ENCODE results near the gene CEACAM3.

The CEACAM3 gene

DNA sequence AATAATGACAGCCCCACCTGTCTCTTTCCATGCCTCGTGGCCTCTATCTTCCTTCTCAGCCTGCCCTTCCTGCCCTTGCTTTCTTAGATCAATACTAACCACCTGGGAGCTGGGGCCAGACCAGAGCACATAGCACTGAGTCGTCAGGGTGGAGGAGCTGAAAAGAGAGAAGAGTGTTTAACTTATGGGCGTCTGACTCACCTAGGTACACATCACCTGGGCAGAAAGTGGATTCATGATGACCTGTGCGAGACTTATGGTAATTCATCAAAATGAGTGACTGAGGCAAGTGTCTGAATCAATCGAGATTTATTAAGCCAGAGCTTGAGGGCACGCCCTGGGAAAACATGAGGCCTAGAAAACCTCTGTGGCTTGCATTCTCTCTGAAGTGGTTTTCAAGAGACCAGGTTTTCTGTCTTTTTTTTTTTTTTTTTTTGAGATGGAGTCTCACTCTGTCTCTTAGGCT, 21.8 kb upstream of the CEACAM3 start:
- Histone ChIP-seq H3K27ac (no peak overlapping the region), H3K9me3 (ENCODE audit: severe bottlenecking) (no peaks in the 10 kb centered on the region), H3K27me3 (ENCODE audit: insufficient read depth, low read depth, severe bottlenecking) (no peaks in the 10 kb centered on the region), H3K4me3 (ENCODE audit: low read depth, low read length) (no peak overlapping the region), H3K36me3 (no peaks in the 10 kb centered on the region)
- no peak for DNase-seq
- TF ChIP-seq, protein P1, sequence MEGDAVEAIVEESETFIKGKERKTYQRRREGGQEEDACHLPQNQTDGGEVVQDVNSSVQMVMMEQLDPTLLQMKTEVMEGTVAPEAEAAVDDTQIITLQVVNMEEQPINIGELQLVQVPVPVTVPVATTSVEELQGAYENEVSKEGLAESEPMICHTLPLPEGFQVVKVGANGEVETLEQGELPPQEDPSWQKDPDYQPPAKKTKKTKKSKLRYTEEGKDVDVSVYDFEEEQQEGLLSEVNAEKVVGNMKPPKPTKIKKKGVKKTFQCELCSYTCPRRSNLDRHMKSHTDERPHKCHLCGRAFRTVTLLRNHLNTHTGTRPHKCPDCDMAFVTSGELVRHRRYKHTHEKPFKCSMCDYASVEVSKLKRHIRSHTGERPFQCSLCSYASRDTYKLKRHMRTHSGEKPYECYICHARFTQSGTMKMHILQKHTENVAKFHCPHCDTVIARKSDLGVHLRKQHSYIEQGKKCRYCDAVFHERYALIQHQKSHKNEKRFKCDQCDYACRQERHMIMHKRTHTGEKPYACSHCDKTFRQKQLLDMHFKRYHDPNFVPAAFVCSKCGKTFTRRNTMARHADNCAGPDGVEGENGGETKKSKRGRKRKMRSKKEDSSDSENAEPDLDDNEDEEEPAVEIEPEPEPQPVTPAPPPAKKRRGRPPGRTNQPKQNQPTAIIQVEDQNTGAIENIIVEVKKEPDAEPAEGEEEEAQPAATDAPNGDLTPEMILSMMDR (IDR thresholded peaks at IDR 0.05; ENCODE audit: low read depth, low read length) = no peak

DNA sequence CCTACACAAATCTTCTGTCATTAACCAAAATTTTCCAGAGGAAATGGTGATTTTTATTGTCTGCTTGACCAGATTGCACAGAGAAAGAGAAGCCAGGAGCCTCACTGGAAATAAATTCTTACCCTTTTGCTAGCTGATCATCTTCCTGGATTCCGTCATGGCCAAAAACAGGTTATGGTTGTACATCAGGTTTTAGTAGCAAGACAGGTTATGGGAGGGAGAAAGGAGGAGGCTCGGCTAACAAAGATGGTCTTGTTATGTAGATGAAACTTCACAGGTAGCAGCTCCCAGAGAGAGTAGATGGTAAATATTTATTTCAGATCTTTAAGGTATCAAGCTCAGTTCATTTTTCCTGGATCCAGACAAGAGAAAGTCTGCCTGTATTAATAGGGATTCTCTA, 19.7 kb upstream of the CEACAM3 start:
- Histone ChIP-seq H3K4me3 (ENCODE audit: low read depth, low read length) (no peak overlapping the region), H3K36me3 (no peaks in the 10 kb centered on the region), H3K9me3 (ENCODE audit: severe bottlenecking) (no peaks in the 10 kb centered on the region), H3K27ac (no peak overlapping the region), H3K27me3 (ENCODE audit: insufficient read depth, low read depth, severe bottlenecking) (peaks cover 12% of the 10 kb centered on the region)
- TF ChIP-seq, protein P1 (IDR thresholded peaks at IDR 0.05; ENCODE audit: low read depth, low read length) = no peak
- DNase-seq = no peak

DNA sequence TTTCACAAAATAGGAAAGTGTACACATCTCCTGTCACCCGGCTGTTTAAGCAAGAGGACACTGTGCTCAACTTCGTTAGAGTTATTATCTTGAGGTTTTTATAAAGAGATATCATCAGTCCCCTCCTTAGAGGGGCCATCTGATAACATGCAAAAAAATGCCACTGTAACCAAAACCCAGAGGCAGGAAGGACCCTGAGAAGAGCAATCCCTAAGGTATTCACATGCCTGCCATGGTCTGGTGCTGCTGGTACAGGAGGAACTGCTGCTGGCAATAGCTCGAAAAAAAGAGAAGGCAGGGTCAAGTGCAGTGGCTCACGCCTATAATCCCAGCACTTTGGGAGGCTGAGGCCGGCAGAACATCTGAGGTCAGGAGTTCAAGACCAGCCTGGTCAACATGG, 12.8 kb upstream of the CEACAM3 start:
- no peak for DNase-seq
- Histone ChIP-seq H3K36me3 (no peaks in the 10 kb centered on the region), H3K4me3 (ENCODE audit: low read depth, low read length) (no peak overlapping the region), H3K27me3 (ENCODE audit: insufficient read depth, low read depth, severe bottlenecking) (peaks cover 44% of the 10 kb centered on the region), H3K9me3 (ENCODE audit: severe bottlenecking) (no peaks in the 10 kb centered on the region), H3K27ac (no peak overlapping the region)
- TF ChIP-seq, protein P1 (IDR thresholded peaks at IDR 0.05; ENCODE audit: low read depth, low read length) = no peak

DNA sequence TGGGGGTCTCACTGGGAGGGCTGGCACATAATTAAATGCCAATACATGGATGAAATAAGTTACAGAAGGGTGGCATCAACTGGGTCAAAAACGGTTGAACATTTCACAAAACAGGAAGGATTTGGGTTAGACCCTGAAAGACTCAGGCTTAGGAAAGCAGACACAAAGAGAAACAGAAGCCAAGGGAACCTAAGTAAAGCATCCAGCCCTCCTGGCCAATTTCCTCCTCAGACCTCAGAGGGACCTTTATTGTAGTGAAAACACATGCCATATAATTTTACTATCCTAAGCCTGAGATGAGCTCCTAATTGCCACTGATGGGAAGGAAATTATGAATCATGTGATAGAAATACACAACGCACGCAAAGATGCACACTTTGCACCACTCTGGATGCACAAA, 12.1 kb upstream of the CEACAM3 start:
- no peak overlapping the region for H3K27ac ChIP-seq
- TF ChIP-seq, protein P1 (IDR thresholded peaks at IDR 0.05; ENCODE audit: low read depth, low read length) = no peak
- no peaks in the 10 kb centered on the region for H3K36me3 ChIP-seq
- no peak overlapping the region for H3K4me3 ChIP-seq (ENCODE audit: low read depth, low read length)
- peaks cover 47% of the 10 kb centered on the region for H3K27me3 ChIP-seq (ENCODE audit: insufficient read depth, low read depth, severe bottlenecking)
- no peak for DNase-seq
- no peaks in the 10 kb centered on the region for H3K9me3 ChIP-seq (ENCODE audit: severe bottlenecking)

DNA sequence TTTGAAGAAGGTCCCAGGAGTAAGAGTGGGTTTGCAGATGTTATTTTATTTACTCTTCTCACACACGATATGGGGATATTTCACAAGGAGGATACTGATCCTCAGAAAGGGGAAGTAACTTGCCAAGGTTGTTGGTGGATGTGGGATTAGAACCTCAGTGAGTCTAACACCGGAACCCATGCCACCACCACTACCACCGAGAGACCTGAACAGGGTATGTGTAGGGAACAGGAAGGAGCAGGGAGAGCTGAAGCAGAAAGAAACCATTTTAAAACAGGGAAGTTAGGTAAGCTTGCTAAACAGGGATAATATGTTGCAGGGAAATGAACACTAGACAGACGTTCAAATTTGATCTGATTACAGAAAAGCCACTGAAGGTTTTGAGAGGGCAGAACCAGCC, 11.6 kb upstream of the CEACAM3 start:
- H3K36me3 ChIP-seq = no peaks in the 10 kb centered on the region
- no peak overlapping the region for H3K27ac ChIP-seq
- no peak for DNase-seq
- no peaks in the 10 kb centered on the region for H3K9me3 ChIP-seq (ENCODE audit: severe bottlenecking)
- H3K27me3 ChIP-seq (ENCODE audit: insufficient read depth, low read depth, severe bottlenecking) = peaks cover 50% of the 10 kb centered on the region
- TF ChIP-seq, protein P1 (IDR thresholded peaks at IDR 0.05; ENCODE audit: low read depth, low read length) = no peak
- no peak overlapping the region for H3K4me3 ChIP-seq (ENCODE audit: low read depth, low read length)

DNA sequence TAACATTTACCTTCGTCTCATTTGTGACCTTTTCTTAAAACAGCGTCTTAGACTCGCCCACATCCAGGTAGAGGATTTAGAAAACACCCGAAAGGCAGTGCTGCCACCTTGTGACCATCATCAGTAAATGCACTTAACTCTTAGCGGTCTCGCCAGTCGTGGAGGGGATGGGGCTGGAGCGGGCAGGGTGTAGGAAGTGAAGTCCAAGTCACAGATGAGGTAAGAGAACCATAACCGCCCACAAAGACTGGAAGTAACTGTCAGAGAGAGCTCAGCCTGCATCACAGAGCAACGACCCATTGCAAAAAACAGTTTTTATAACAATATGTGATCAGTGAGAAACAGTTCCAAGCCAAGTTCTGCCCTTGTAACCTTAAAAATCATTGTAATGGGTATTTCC, 10.7 kb upstream of the CEACAM3 start:
- Histone ChIP-seq H3K4me3 (ENCODE audit: low read depth, low read length) (no peak overlapping the region), H3K27me3 (ENCODE audit: insufficient read depth, low read depth, severe bottlenecking) (peaks cover 51% of the 10 kb centered on the region), H3K27ac (no peak overlapping the region), H3K9me3 (ENCODE audit: severe bottlenecking) (no peaks in the 10 kb centered on the region), H3K36me3 (no peaks in the 10 kb centered on the region)
- peak; percentile 63 for DNase-seq
- TF ChIP-seq, protein P1 (IDR thresholded peaks at IDR 0.05; ENCODE audit: low read depth, low read length) = peak; percentile 66
